HEK293 (cell line): Measurements from ENCODE around the gene P2RX7.
A peak's percentile ranks its signal among the peaks of the same experiment; 100 is the strongest.
"Not testable (repeated sequence)": the region's sequence is repeated elsewhere in the genome, so short reads cannot be mapped to it uniquely, and the experiment has no call there.

Experiments
- CTCF ChIA-PET: fragments of 350-600 bp; formaldehyde crosslinking; extraction: SDS; loops from one replicate; lab custom pipeline; 2021; ENCODE audit warnings: antibody characterized with exemption; lab: Yijun Ruan, JAX
- POLR2A ChIA-PET: fragments of 300-600 bp; formaldehyde crosslinking; extraction: SDS; loops from one replicate; lab custom pipeline; 2020; ENCODE audit warnings: antibody characterized with exemption, inconsistent platforms; lab: Yijun Ruan, JAX
- H3K27ac ChIP-seq: fragments of 200-500 bp; sonication (Bioruptor generic); 2 replicates; pipeline ENCODE4 v1.5.1; 2014; ENCODE audit warnings: low read depth, low read length, control low read depth, inconsistent platforms; ENCODE audit errors: extremely low read depth
- H3K36me3 ChIP-seq, 2 experiments: fragments of 200-500 bp in 1 of 2; sonication (Bioruptor generic) in 1 of 2; 1 replicate in 1 of 2; 2 replicates in 1 of 2; pipeline ENCODE4 v1.5.1; 2014 to 2017; ENCODE audit warnings: inconsistent platforms in 2 of 2, low read length in 2 of 2; ENCODE audit not compliant: control insufficient read depth in 2 of 2, insufficient read depth in 1 of 2
- H3K4me1 ChIP-seq: fragments of 200-500 bp; sonication (Bioruptor generic); 2 replicates; pipeline ENCODE4 v1.5.1; 2014; ENCODE audit warnings: mild to moderate bottlenecking, low read length, inconsistent platforms; ENCODE audit not compliant: control insufficient read depth, insufficient read depth
- H3K4me3 ChIP-seq: 2 replicates; pipeline ENCODE4 v1.5.1; 2011; ENCODE audit warnings: low read depth, mild to moderate bottlenecking, control low read depth, low read length, moderate library complexity
- H3K9me3 ChIP-seq: fragments of 200-500 bp; sonication (Bioruptor generic); 2 replicates; pipeline ENCODE4 v1.5.1; 2014; ENCODE audit warnings: low read depth, low read length, inconsistent platforms; ENCODE audit not compliant: control insufficient read depth, insufficient read depth
- KLF16 ChIP-seq: fragments of 450-650 bp; formaldehyde crosslinking; IDR thresholded peaks from 2 replicates; pipeline ENCODE4 v1.5.1; 2017; ENCODE audit warnings: missing biosample characterization, missing genetic modification characterization
- MYNN ChIP-seq: fragments of 450-650 bp; formaldehyde crosslinking; IDR thresholded peaks from 2 replicates; pipeline ENCODE4 v1.5.1; 2016; ENCODE audit warnings: missing biosample characterization, missing genetic modification characterization, borderline replicate concordance
- MZF1 ChIP-seq: fragments of 450-650 bp; formaldehyde crosslinking; IDR thresholded peaks from 2 replicates; pipeline ENCODE4 v1.5.1; 2017; ENCODE audit warnings: missing biosample characterization, missing genetic modification characterization, borderline replicate concordance
- ZBTB8A ChIP-seq: fragments of 450-650 bp; formaldehyde crosslinking; IDR thresholded peaks from 2 replicates; pipeline ENCODE4 v1.5.1; 2016; ENCODE audit warnings: missing biosample characterization, missing genetic modification characterization
- ZNF23 ChIP-seq: fragments of 450-650 bp; formaldehyde crosslinking; IDR thresholded peaks from 2 replicates; pipeline ENCODE4 v1.5.1; 2016; ENCODE audit warnings: missing biosample characterization, missing genetic modification characterization, borderline replicate concordance
- ZNF341 ChIP-seq: fragments of 450-650 bp; formaldehyde crosslinking; IDR thresholded peaks from 2 replicates; pipeline ENCODE4; 2016; ENCODE audit warnings: low read depth, missing biosample characterization, missing genetic modification characterization
- ZNF366 ChIP-seq: fragments of 450-650 bp; formaldehyde crosslinking; conservative IDR thresholded peaks from 2 replicates; pipeline ENCODE4 v1.5.1; 2016; ENCODE audit warnings: missing biosample characterization, missing genetic modification characterization
- ZNF529 ChIP-seq: fragments of 450-650 bp; formaldehyde crosslinking; IDR thresholded peaks from 2 replicates; pipeline ENCODE4 v1.5.1; 2017; ENCODE audit warnings: missing genetic modification characterization, missing biosample characterization; ENCODE audit not compliant: insufficient replicate concordance
- ZNF560 ChIP-seq: fragments of 450-650 bp; formaldehyde crosslinking; IDR thresholded peaks from 2 replicates; pipeline ENCODE4 v1.5.1; 2017; ENCODE audit warnings: missing biosample characterization, missing genetic modification characterization, borderline replicate concordance
- ZNF626 ChIP-seq: fragments of 450-650 bp; sonication (Bioruptor Pico); formaldehyde crosslinking; IDR thresholded peaks from 2 replicates; pipeline ENCODE4 v1.5.1; 2018; ENCODE audit warnings: missing biosample characterization, missing genetic modification characterization, inconsistent platforms
- ZNF664 ChIP-seq: fragments of 450-650 bp; formaldehyde crosslinking; IDR thresholded peaks from 2 replicates; pipeline ENCODE4 v1.5.1; 2016; ENCODE audit warnings: missing biosample characterization, missing genetic modification characterization
- ZNF670 ChIP-seq: fragments of 450-650 bp; formaldehyde crosslinking; IDR thresholded peaks from 2 replicates; pipeline ENCODE4 v1.5.1; 2016; ENCODE audit warnings: missing biosample characterization, missing genetic modification characterization, low read depth
- ZNF677 ChIP-seq: fragments of 450-650 bp; IDR thresholded peaks from 2 replicates; pipeline ENCODE4 v1.5.0; 2018; ENCODE audit warnings: missing biosample characterization, mild to moderate bottlenecking, missing genetic modification characterization, moderate library complexity
- TF ChIP-seq, protein P1 (sequence below): fragments of 450-650 bp; formaldehyde crosslinking; IDR thresholded peaks from 2 replicates; pipeline ENCODE4 v1.5.1; 2016; ENCODE audit warnings: missing biosample characterization, missing genetic modification characterization
- TF ChIP-seq, protein P2 (sequence below): fragments of 450-650 bp; formaldehyde crosslinking; conservative IDR thresholded peaks from 2 replicates; pipeline ENCODE4 v1.5.1; 2016; ENCODE audit warnings: low read depth, missing biosample characterization, missing genetic modification characterization

The P2RX7 gene

DNA sequence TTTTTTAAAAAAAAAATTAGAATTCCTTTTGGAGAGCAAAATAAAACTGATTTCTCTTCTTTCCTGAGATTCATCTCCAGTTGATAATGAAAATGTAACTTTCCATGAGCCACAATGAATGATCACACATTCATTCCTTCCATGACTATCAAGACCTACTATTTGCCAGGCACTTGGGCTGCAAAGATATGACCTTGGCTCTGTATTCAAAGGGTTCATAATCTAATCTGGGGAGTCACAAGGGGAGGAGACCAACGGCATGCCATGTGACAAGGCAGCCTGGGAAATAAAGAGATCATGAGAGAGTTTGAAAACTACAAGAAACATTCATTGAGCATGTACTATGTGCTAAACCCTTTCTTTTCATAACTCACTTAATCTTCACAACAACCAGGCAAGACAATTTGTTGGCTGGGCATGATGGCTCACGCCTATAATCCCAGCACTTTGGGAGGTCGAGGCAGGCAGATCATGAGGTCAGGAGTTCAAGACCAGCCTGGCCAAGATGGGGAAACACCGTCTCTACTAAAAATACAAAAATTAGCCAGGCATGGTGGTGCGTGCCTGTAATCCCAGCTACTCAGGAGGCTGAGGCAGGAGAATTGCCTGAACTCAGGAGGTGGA lies 26.2 kb downstream of the P2RX7 start:
- H3K4me1 ChIP-seq, H3K27ac ChIP-seq, POLR2A ChIA-PET, H3K9me3 ChIP-seq, CTCF ChIA-PET, H3K4me3 ChIP-seq: not testable (repeated sequence)
- peak; percentile 71 for TF ChIP-seq ZNF664
- TF ChIP-seq, all 188 proteins: peak for 1; not testable (repeated sequence) for 187
- not testable (repeated sequence) for H3K36me3 ChIP-seq

DNA sequence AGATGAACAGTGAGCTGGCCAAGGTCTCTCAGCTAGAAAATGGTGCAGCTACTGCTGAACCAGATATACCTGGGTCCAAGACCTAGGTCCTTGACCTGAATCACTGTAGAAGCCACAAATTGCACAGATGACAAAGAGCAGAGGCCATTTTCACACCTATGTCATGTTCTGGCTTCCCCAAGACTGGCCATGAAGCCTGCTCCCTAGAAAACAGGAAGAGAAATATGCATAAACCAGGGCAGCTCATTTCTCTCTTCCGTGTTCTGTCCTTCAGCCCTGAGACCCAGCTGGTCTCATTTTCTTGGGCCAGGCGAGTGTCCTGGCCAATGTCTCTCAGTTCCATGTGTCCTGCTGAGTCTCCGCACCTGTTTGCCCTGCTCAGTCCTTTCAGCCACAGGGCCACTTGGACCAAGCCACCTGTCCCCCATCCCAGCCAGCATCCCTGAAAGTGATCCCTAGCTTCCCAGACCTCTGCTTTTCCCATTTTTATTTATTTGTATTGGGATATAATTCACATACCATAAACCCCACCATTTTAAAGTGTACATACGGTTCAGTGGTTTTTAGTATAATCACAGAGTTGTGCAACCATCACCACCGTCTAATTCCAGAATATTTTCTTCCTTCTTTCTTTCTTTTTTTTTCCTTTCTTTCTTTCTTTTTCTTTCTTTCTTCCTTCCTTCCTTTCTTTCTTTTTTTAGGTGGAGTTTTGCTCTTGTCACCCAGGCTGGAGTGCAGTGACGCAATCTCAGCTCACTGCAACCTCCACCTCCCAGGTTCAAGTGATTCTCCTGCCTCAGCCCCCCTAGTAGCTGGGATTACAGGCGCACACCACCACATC lies 27.0 kb downstream of the P2RX7 start:
- TF ChIP-seq ZNF366 (tag by site-specific recombination), result peak; percentile 53
- no peak for TF ChIP-seq MYNN (tag by site-specific recombination)
- POLR2A ChIA-PET, result no interaction called here
- Histone ChIP-seq H3K27ac (no peak overlapping the region), H3K36me3 (no peaks in the 10 kb centered on the region), H3K4me3 (no peak overlapping the region), H3K9me3 (no peaks in the 10 kb centered on the region), H3K4me1 (no peaks in the 10 kb centered on the region)
- CTCF ChIA-PET, result no interaction called here

DNA sequence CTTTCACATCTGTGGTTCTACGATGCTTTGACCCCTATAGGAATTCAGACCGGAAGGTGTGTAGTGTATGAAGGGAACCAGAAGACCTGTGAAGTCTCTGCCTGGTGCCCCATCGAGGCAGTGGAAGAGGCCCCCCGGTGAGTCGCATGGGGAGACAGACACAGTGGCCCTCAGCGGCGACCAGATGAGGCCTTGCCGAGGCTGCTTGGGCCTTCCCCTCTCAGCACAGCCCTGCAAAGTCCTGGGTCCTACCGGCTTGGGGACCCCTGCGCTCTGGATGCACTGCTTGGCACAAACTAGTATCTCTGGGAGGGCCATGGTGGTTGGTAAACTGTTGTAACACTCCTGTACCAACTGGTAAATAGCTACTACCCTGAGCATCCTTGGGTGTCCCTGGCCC lies 29.7 kb downstream of the P2RX7 start:
- POLR2A ChIA-PET, result no interaction called here
- CTCF ChIA-PET, result no interaction called here

More for the DNA sequence above, 29.7 kb downstream of the P2RX7 start:
- no peaks in the 10 kb centered on the region for H3K9me3 ChIP-seq
- TF ChIP-seq ZNF677 (tag by site-specific recombination) (no peak), KLF16 (tag by site-specific recombination) (no peak), MZF1 (tag by site-specific recombination) (no peak), ZNF626 (tag by site-specific recombination) (no peak), ZBTB8A (tag by site-specific recombination) (no peak), ZNF341 (tag by site-specific recombination) (no peak), ZNF670 (tag by site-specific recombination) (no peak), ZNF529 (tag by site-specific recombination) (no peak), ZNF560 (no peak), ZNF23 (tag by site-specific recombination) (no peak)
- TF ChIP-seq, protein P1, sequence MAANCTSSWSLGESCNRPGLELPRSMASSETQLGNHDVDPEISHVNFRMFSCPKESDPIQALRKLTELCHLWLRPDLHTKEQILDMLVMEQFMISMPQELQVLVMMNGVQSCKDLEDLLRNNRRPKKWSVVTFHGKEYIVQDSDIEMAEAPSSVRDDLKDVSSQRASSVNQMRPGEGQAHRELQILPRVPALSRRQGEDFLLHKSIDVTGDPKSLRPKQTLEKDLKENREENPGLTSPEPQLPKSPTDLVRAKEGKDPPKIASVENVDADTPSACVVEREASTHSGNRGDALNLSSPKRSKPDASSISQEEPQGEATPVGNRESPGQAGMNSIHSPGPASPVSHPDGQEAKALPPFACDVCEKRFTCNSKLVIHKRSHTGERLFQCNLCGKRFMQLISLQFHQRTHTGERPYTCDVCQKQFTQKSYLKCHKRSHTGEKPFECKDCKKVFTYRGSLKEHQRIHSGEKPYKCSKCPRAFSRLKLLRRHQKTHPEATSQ (tag by site-specific recombination), result no peak
- TF ChIP-seq, protein P2, sequence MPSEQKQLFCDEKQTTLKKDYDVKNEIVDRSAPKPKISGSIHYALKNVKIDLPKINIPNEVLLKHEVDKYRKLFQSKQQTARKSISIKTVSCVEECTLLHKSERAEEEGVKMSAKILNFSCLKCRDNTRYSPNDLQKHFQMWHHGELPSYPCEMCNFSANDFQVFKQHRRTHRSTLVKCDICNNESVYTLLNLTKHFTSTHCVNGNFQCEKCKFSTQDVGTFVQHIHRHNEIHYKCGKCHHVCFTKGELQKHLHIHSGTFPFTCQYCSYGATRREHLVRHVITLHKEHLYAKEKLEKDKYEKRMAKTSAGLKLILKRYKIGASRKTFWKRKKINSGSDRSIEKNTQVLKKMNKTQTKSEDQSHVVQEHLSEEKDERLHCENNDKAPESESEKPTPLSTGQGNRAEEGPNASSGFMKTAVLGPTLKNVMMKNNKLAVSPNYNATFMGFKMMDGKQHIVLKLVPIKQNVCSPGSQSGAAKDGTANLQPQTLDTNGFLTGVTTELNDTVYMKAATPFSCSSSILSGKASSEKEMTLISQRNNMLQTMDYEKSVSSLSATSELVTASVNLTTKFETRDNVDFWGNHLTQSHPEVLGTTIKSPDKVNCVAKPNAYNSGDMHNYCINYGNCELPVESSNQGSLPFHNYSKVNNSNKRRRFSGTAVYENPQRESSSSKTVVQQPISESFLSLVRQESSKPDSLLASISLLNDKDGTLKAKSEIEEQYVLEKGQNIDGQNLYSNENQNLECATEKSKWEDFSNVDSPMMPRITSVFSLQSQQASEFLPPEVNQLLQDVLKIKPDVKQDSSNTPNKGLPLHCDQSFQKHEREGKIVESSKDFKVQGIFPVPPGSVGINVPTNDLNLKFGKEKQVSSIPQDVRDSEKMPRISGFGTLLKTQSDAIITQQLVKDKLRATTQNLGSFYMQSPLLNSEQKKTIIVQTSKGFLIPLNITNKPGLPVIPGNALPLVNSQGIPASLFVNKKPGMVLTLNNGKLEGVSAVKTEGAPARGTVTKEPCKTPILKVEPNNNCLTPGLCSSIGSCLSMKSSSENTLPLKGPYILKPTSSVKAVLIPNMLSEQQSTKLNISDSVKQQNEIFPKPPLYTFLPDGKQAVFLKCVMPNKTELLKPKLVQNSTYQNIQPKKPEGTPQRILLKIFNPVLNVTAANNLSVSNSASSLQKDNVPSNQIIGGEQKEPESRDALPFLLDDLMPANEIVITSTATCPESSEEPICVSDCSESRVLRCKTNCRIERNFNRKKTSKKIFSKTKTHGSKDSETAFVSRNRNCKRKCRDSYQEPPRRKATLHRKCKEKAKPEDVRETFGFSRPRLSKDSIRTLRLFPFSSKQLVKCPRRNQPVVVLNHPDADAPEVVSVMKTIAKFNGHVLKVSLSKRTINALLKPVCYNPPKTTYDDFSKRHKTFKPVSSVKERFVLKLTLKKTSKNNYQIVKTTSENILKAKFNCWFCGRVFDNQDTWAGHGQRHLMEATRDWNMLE, result no peak
- no peaks in the 10 kb centered on the region for H3K4me1 ChIP-seq
- no peak overlapping the region for H3K27ac ChIP-seq
- H3K36me3 ChIP-seq, result no peaks in the 10 kb centered on the region
- no peak overlapping the region for H3K4me3 ChIP-seq
